ENCODE data around the gene HCN1. TPM values are rescaled to one million over a fixed set of nuclear protein-coding genes. Genes with fewer than 3 reads are reported as not detected.
"Not testable (repeated sequence)": the region's sequence is repeated elsewhere in the genome, so short reads cannot be mapped to it uniquely, and the experiment has no call there.

HCN1 gene
- total RNA-seq, 1 experiment from 2014 or later, result 0.04 TPM

- H3K36me3 ChIP-seq (ENCODE audit: insufficient read depth, low read length, poor library complexity, severe bottlenecking), result no peaks in the 10 kb centered on the region
- no peak for TF ChIP-seq CTCF (conservative IDR thresholded peaks at IDR 0.05; ENCODE audit: low read depth, low read length)
- no peak for TF ChIP-seq EZH2 (IDR thresholded peaks at IDR 0.05; ENCODE audit: borderline replicate concordance, low read depth, low read length, poor library complexity, severe bottlenecking)
- intact Hi-C loops (cut with micrococcal nuclease; ENCODE audit: unreplicated experiment), result no loop called here
- no peak overlapping the region for H3K4me3 ChIP-seq (ENCODE audit: low read depth, low read length, poor library complexity, severe bottlenecking)
- H3K27ac ChIP-seq (ENCODE audit: low read depth, low read length, poor library complexity, severe bottlenecking), result no peak overlapping the region
- POLR2A ChIA-PET (ENCODE audit: low non-redundant PET), result no interaction called here
- H3K4me1 ChIP-seq (ENCODE audit: insufficient read depth, low read length, poor library complexity, severe bottlenecking), result no peaks in the 10 kb centered on the region
- CTCF ChIA-PET, result no interaction called here
- BruUV-seq (replicated peaks), result no TSS peak
- no peak for DNase-seq (ENCODE audit: low spot score)
- no peaks in the 10 kb centered on the region for H3K9me3 ChIP-seq (ENCODE audit: low read depth, low read length, poor library complexity, severe bottlenecking)
- no peaks in the 10 kb centered on the region for H3K27me3 ChIP-seq (replicated peaks; ENCODE audit: insufficient read depth, low read depth, low read length, poor library complexity)
These were observed 323.6 kb downstream of the HCN1 start for GRCh38 chr5:45372629-45373028.

- H3K9me3 ChIP-seq (ENCODE audit: low read depth, low read length, poor library complexity, severe bottlenecking); intact Hi-C loops (cut with micrococcal nuclease; ENCODE audit: unreplicated experiment); BruUV-seq (replicated peaks): not testable (repeated sequence)
These were observed 324.8 kb downstream of the HCN1 start for GRCh38 chr5:45371423-45371822.

GRCh38 chr5:45355189-45355992 is 340.8 kb downstream of the HCN1 start:
- POLR2A ChIA-PET (ENCODE audit: low non-redundant PET), result no interaction called here

More at GRCh38 chr5:45371423-45371822, 324.8 kb downstream of the HCN1 start:
- H3K27ac ChIP-seq (ENCODE audit: low read depth, low read length, poor library complexity, severe bottlenecking); H3K4me1 ChIP-seq (ENCODE audit: insufficient read depth, low read length, poor library complexity, severe bottlenecking); H3K36me3 ChIP-seq (ENCODE audit: insufficient read depth, low read length, poor library complexity, severe bottlenecking); H3K27me3 ChIP-seq (replicated peaks; ENCODE audit: insufficient read depth, low read depth, low read length, poor library complexity); DNase-seq (ENCODE audit: low spot score); POLR2A ChIA-PET (ENCODE audit: low non-redundant PET); H3K4me3 ChIP-seq (ENCODE audit: low read depth, low read length, poor library complexity, severe bottlenecking); CTCF ChIA-PET: not testable (repeated sequence)

More at GRCh38 chr5:45355189-45355992, 340.8 kb downstream of the HCN1 start:
- Histone ChIP-seq H3K27ac (ENCODE audit: low read depth, low read length, poor library complexity, severe bottlenecking) (no peak overlapping the region), H3K36me3 (ENCODE audit: insufficient read depth, low read length, poor library complexity, severe bottlenecking) (no peaks in the 10 kb centered on the region), H3K9me3 (ENCODE audit: low read depth, low read length, poor library complexity, severe bottlenecking) (no peaks in the 10 kb centered on the region), H3K27me3 (replicated peaks; ENCODE audit: insufficient read depth, low read depth, low read length, poor library complexity) (no peaks in the 10 kb centered on the region), H3K4me1 (ENCODE audit: insufficient read depth, low read length, poor library complexity, severe bottlenecking) (no peaks in the 10 kb centered on the region), H3K4me3 (ENCODE audit: low read depth, low read length, poor library complexity, severe bottlenecking) (no peak overlapping the region)
- CTCF ChIA-PET, result no interaction called here
- DNase-seq (ENCODE audit: low spot score), result no peak
- TF ChIP-seq CTCF (conservative IDR thresholded peaks at IDR 0.05; ENCODE audit: low read depth, low read length) (no peak), EZH2 (IDR thresholded peaks at IDR 0.05; ENCODE audit: borderline replicate concordance, low read depth, low read length, poor library complexity, severe bottlenecking) (no peak)
- no TSS peak for BruUV-seq (replicated peaks)
- intact Hi-C loops (cut with micrococcal nuclease; ENCODE audit: unreplicated experiment), result no loop called here

Measured in A673 (cell line).